Colonic mucosa (tissue), 4 donors: ENCODE results near the gene LARGE1. TPM values are rescaled to one million over a fixed set of nuclear protein-coding genes. Genes with fewer than 3 reads are reported as not detected.

Source experiments
- DNase-seq: peaks from one replicate; pipeline ENCODE4 v3.0.0-alpha.2; 2020
- H3K27ac ChIP-seq: fragments of 200-600 bp; one replicate; pipeline ENCODE4 v1.8.0; 2021
- H3K27me3 ChIP-seq: fragments of 200-600 bp; one replicate; pipeline ENCODE4 v1.8.0; 2021
- H3K36me3 ChIP-seq: fragments of 200-600 bp; one replicate; pipeline ENCODE4 v1.8.0; 2021
- H3K4me1 ChIP-seq: fragments of 200-600 bp; one replicate; pipeline ENCODE4 v1.8.0; 2021; ENCODE audit warnings: mild to moderate bottlenecking
- H3K4me3 ChIP-seq: fragments of 200-600 bp; one replicate; pipeline ENCODE4 v1.8.0; 2021
- H3K9ac ChIP-seq, 2 donors: one replicate each; pipeline ENCODE4 v1.7.0; 2013; ENCODE audit warnings: control low read depth in 2 of 2, low read depth in 2 of 2, low read length in 2 of 2
- H3K9me3 ChIP-seq: fragments of 200-600 bp; one replicate; pipeline ENCODE4 v1.8.0; 2021
- CTCF ChIP-seq: fragments of 200-600 bp; IDR thresholded peaks from one replicate; pipeline ENCODE4 v1.8.0; 2022; ENCODE audit warnings: antibody characterized with exemption, mild to moderate bottlenecking
- intact Hi-C: fragments of 100-400 bp; cut with DNase I; formaldehyde crosslinking; loops from one replicate; pipeline ENCODE4 v1.14.1; 2022
- total RNA-seq, 2 donors: library from RNA; stranded (reverse); fragmentation: NEBNext Ultra II Directional in 1 of 2; extraction: Animal tissue kit (Norgen Biotek cat#: 25700) in 1 of 2; gene quantifications; one replicate each; pipeline ENCODE4 v1.2.1, GENCODE V29; 2021
- donor health status: healthy.
- donor health status: DM: no; HTN: no; CAD: no.
- donor health status: DM: no; HTN: no; CAD: no.

Gene LARGE1
- total RNA-seq, 2 donors from 2014 or later: 45.2 to 46.5 TPM

GRCh38 chr22:33275073-33275443 is 645.2 kb downstream of the LARGE1 start:
- Histone ChIP-seq H3K27me3 (no peaks in the 10 kb centered on the region), H3K27ac (no peak overlapping the region), H3K9ac (no peak overlapping the region), H3K36me3 (no peaks in the 10 kb centered on the region), H3K4me3 (no peak overlapping the region), H3K4me1 (no peaks in the 10 kb centered on the region), H3K9me3 (no peaks in the 10 kb centered on the region)
- intact Hi-C loops: no loop called here
- TF ChIP-seq CTCF: no peak
- DNase-seq: no peak

- intact Hi-C loops: no loop called here
- DNase-seq: peak; percentile 37
Observed at GRCh38 chr22:33274214-33275072, 645.8 kb downstream of the LARGE1 start.

GRCh38 chr22:33272871-33273270 is 647.4 kb downstream of the LARGE1 start:
- Histone ChIP-seq H3K27me3 (no peaks in the 10 kb centered on the region), H3K4me1 (no peaks in the 10 kb centered on the region), H3K27ac (no peak overlapping the region), H3K36me3 (no peaks in the 10 kb centered on the region), H3K4me3 (no peak overlapping the region), H3K9me3 (no peaks in the 10 kb centered on the region), H3K9ac (no peak overlapping the region)
- intact Hi-C loops: no loop called here
- DNase-seq: no peak
- TF ChIP-seq CTCF: no peak

More at GRCh38 chr22:33274214-33275072, 645.8 kb downstream of the LARGE1 start:
- H3K27me3 ChIP-seq: no peaks in the 10 kb centered on the region
- H3K9ac ChIP-seq: no peak overlapping the region
- no peaks in the 10 kb centered on the region for H3K9me3 ChIP-seq
- H3K4me1 ChIP-seq: no peaks in the 10 kb centered on the region
- H3K36me3 ChIP-seq: no peaks in the 10 kb centered on the region
- no peak overlapping the region for H3K27ac ChIP-seq
- H3K4me3 ChIP-seq: no peak overlapping the region
- TF ChIP-seq CTCF: peak; percentile 26

GRCh38 chr22:33272180-33272579 is 648.1 kb downstream of the LARGE1 start:
- intact Hi-C loops: no loop called here
- no peaks in the 10 kb centered on the region for H3K9me3 ChIP-seq
- H3K9ac ChIP-seq: no peak overlapping the region
- no peaks in the 10 kb centered on the region for H3K4me1 ChIP-seq
- no peak overlapping the region for H3K27ac ChIP-seq
- H3K36me3 ChIP-seq: no peaks in the 10 kb centered on the region
- H3K27me3 ChIP-seq: no peaks in the 10 kb centered on the region
- no peak for TF ChIP-seq CTCF
- peak; percentile 28 for DNase-seq
- H3K4me3 ChIP-seq: no peak overlapping the region

GRCh38 chr22:33271390-33272161 is 648.7 kb downstream of the LARGE1 start:
- no peaks in the 10 kb centered on the region for H3K4me1 ChIP-seq
- no peak for TF ChIP-seq CTCF
- H3K36me3 ChIP-seq: no peaks in the 10 kb centered on the region
- H3K27me3 ChIP-seq: no peaks in the 10 kb centered on the region
- no peaks in the 10 kb centered on the region for H3K9me3 ChIP-seq
- peak; percentile 55 for DNase-seq
- no peak overlapping the region for H3K9ac ChIP-seq
- intact Hi-C loops: no loop called here
- H3K27ac ChIP-seq: no peak overlapping the region
- H3K4me3 ChIP-seq: no peak overlapping the region
